GM19438 (cell line): ENCODE data around the gene RTL10.

Source experiments
- ATAC-seq: cut with Tn5 transposase; IDR thresholded peaks from one replicate; pipeline ENCODE4 v1.9.1; 2021; ENCODE audit warnings: low read depth; ENCODE audit not compliant: unreplicated experiment

RTL10 gene, protein sequence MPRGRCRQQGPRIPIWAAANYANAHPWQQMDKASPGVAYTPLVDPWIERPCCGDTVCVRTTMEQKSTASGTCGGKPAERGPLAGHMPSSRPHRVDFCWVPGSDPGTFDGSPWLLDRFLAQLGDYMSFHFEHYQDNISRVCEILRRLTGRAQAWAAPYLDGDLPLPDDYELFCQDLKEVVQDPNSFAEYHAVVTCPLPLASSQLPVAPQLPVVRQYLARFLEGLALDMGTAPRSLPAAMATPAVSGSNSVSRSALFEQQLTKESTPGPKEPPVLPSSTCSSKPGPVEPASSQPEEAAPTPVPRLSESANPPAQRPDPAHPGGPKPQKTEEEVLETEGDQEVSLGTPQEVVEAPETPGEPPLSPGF

GRCh38 chr22:19854778-19855503 is at the start of gene RTL10, which contains the start of gene GNB1L:
RTL10 (minus strand) TSS chr22:19854874; CDS start chr22:19852261, 2,613 bp downstream.
GNB1L (minus strand) TSS chr22:19854874; CDS start chr22:19821355, 33,519 bp downstream.
- ATAC-seq = peak; percentile 85

GRCh38 chr22:19904174-19904856 is 49.6 kb upstream of the RTL10 start:
- ATAC-seq = no peak

DNA sequence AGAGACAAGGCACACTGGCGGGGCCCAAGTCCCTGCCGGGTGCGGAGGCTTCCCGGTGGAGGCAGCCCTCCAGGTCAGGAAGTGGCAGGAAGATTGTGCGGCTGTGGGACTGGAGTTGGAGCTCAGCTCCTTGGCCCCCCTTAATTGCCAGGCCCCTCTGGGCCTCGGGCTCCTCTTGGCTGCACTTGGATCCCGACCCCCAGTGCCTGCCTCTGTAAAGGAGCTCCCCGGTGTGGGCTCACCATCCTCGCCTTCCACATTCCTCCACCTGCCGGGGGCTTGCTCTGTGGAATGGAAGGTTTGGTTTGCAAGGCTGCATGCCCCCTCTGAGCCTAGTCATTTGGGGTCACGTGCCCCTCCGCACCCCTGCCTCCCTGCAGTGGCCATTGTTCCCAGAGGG is 48.8 kb upstream of the RTL10 start:
- ATAC-seq = no peak

- ATAC-seq = no peak
These were observed 48.4 kb upstream of the RTL10 start for GRCh38 chr22:19903031-19903430.

GRCh38 chr22:19902245-19902715 is 47.6 kb upstream of the RTL10 start:
- ATAC-seq = no peak

DNA sequence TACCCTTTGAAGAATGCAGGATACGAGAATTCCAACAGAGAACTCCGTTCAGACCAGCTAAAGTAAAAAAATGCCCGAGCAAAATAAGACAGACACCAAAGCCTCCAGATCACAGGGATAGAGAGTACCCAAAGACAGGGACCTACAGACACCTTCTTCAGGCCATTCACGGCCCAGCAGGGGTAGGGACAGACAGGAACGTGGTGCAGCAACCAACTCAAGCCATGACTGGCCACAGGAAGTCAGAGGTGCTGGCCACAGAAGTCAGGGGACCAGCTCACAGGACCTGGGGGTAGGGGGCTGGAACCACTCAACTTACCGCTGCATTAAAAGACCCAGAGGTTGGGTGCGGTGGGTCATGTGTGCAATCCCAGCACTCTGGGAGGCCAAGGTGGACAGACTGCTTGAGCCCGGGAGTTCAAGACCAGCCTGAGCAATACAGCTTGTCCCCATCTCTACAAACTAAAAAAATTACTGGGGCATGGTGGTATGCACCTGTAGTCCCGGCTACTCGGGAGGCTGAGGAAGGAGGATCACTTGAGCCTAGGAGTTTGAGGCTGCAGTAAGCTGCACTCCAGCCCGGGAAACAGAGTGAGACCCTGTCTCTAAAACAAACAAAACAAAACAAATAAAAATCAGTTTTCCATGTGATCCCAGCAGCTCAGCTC is 47.0 kb upstream of the RTL10 start:
- no peak for ATAC-seq

- ATAC-seq = no peak
These were observed 46.2 kb upstream of the RTL10 start for GRCh38 chr22:19900707-19901436.

GRCh38 chr22:19898831-19899567 is 44.3 kb upstream of the RTL10 start:
- ATAC-seq = no peak

DNA sequence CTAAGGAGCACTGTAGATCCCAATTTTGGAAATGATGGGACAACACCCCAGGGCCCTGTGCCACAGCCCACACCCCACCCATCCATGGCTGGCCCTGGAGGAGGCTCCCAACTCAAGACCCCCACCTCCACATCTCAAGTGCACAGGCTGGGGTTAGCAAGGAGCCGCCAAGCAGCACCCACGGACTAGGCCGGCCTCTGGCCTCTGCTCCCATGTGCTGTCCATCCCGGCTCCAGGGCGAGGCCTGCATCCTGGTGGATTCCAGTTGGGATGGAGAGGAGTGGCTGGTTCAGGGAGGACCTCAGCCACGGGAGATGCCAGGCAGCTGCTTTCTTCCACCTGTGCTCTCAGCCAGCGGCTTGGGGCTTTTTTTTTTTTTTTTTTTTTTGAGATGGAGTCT is 43.5 kb upstream of the RTL10 start:
- ATAC-seq = no peak

DNA sequence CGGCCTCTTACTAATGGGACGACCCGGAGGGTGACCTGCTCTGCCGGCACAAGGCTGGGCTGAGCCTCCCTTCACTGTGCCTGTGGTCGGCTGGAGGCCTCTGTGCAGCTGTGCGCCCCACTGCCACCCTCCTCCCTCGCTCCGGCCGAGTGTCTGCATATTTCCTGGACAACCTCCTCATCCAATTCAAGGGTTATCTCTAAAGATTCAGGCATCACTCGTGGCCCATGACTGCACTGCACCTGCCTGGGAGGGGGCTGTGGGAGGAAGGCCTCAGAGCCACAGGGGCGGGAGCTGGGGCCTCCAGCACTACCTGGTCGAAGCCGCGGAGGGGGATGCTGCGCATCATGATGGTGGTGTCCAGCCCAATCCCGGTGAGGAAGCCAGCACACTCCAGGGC is 43.1 kb upstream of the RTL10 start:
- ATAC-seq = no peak

DNA sequence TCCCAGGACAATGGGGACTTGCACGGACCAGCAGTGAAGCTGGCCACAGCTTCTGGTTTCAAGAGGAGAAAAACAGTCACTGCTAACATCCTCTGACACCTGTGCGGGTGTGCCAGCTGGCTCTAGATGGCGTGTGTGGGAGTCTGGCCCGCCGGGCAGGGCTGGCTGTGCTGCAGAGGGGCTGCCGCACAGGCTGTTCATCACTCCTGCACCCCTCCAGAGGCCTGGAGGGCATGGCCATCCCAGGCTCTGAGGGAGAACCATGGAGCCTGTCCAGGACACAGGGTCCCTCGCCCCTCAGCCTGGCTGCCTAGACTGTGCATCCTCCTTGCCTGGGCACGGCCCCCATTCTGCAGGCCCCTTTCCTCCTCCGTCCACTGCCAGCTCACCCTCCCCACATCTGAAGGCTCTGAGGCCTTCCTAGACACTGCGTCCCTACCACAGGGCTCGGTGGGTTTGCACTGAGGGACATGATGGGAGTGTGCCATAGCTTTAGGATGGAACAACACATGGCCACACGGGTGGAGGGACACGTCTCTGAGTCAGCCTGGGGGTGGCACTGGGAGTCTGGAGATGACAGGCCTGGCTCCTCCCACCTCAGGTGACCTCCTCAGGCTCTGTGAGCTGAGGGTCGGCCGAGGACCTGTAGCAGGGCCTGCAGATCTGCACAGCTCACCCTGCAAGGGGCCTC is 42.1 kb upstream of the RTL10 start:
- no peak for ATAC-seq

DNA sequence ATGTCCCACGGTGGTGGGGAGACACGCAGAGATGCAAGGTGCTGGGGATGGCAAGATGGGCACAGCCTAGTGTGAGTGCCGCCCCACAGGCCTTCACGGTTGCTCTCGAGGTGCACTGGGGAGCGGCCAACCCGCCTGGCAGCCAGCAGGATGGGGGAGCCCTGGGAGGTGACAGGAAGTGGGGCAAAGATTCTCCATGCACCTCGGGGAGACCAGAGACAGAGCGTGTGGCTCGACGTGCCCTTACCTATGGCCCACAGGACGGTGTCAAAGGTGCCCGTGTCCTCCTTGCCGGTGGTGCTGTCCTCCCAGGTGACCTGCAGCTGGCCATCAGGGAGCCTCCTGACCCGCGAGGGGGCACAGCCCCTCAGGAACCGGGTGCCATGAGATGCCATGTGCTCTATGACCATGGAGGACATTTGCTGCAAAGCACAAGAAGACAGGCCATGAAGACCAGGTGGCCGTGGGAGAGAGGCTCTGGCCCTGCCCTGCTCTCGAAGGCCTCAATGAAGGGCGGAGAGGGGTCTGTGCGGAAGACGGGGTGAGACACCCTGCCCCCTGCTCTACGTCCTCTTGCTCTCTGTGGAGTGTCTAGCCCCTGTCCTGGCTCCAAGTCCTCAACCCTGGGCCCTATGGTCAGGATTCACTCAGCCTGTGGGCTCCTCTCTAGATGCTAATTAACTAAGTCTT is 40.6 kb upstream of the RTL10 start:
- ATAC-seq = no peak

DNA sequence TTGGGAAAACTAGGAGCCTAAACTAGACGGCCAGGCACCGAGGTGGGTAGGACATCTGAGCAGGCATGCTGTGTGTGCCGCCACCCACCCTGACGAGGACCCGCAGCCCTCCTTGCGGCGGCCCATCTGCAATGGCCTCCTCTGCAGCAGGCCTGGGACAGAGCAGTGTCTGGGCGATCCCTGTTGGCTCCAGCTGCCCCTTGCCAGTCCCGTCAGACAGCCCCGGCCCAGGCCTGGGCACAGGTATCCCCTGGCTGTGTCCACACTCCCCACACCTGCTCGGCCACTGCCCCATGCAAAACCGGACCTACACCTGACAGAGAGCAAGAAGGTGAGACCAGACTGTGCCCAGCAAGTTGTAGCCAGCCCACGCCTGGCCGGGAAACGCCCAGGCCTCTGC is 38.7 kb upstream of the RTL10 start:
- ATAC-seq = no peak

GRCh38 chr22:19892925-19893324 is 38.3 kb upstream of the RTL10 start:
- no peak for ATAC-seq

DNA sequence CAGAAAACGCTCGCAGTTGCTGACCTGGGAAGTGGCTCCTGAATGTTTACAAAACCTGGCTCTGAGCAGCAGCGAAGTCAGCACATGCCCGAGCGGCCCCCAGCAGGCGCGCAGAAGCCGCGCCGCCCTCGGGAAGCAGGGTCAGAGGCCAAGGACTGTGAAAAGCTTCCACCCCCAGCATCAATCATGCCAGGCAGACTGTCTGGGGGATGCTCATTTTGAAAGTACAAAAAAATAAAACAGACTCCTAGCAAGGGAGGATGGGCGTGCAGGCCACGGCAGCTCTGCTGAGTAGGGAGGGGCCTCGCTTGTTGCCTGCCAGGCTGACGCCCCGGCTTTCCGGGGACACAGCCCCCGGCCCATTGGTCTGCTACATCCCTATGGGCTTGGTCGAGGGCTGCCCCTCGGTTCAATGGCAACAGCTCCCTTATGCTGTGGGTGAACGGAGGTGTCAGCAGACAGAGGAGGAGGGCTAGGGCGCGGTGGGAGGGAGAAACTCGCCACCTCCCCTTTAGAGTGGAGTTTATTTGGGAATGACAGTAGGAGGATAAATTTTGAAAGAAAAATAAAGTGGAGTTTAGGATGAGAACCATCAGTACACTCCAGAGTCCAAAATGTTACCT is 37.7 kb upstream of the RTL10 start:
- no peak for ATAC-seq

DNA sequence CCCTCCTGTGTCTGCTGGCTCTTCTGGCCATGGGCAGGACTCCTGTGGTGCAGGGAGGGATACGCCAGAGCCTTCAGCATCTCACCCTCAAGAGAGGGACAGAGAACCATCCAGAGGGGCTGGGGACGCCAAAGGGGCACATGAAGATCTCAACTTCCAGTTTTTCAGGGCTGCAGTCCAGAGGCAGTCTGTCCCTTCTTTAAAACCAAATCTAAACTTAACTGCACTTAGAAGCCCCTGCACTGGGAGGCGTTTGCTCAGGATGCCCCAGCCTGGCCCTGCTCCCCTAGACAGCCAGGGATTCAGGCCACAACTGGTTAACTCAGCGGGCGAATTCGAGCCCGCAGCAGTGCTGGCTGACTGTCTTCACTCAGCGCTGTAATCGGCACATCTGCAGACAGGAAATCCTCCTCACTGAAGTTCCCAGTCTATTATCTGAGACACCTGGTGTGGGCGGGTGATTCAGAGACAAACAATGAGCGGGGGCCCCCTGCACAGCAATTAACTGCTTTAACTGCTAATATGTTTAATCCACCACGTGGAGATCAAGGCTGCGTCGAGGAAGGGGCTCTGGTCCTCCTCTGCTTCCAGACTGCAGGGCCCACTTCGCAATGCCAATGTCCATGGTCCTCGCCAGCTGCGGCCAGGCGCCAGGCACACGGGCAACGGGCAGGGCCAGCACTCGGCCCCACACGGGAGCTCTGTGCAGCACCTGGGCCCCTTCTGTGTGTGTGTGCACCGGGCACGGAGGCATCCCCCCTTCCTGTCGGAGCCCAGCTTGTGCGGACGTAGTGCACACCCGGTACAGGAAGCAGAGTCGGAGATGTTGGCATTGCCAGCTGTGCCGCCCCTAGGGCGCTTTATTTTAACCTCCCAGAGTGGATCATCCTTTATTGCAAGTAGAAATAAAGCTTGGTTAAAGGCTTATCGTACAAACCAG is 36.9 kb upstream of the RTL10 start:
- ATAC-seq = peak; percentile 77
